DOHH2 (cell line): ENCODE measurements around the gene GLOD5.

Experiments used
- EZH2phosphoT487 ChIP-seq: fragments of 200-600 bp; sonication (generic); IDR thresholded peaks from 2 replicates; pipeline ENCODE4 v1.6.1; 2017; ENCODE audit warnings: borderline replicate concordance, mild to moderate bottlenecking, antibody characterized with exemption, low read length, moderate library complexity, mixed read lengths
- TF ChIP-seq, protein P1 (sequence below): fragments of 200-600 bp; sonication (generic); IDR thresholded peaks from one replicate; pipeline ENCODE4 v1.5.1; 2014; ENCODE audit warnings: antibody characterized with exemption, mild to moderate bottlenecking, low read depth, low read length; ENCODE audit not compliant: poor library complexity, severe bottlenecking

DNA sequence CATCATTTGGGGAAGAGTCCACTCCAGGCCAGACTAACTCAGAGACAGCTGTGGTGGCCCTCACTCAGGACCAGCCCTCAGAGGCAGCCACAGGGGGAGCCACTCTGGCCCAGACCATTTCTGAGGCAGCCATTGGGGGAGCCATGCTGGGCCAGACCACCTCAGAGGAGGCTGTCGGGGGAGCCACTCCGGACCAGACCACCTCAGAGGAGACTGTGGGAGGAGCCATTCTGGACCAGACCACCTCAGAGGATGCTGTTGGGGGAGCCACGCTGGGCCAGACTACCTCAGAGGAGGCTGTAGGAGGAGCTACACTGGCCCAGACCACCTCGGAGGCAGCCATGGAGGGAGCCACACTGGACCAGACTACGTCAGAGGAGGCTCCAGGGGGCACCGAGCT is 61.5 kb downstream of the GLOD5 start:
- TF ChIP-seq, protein P1, sequence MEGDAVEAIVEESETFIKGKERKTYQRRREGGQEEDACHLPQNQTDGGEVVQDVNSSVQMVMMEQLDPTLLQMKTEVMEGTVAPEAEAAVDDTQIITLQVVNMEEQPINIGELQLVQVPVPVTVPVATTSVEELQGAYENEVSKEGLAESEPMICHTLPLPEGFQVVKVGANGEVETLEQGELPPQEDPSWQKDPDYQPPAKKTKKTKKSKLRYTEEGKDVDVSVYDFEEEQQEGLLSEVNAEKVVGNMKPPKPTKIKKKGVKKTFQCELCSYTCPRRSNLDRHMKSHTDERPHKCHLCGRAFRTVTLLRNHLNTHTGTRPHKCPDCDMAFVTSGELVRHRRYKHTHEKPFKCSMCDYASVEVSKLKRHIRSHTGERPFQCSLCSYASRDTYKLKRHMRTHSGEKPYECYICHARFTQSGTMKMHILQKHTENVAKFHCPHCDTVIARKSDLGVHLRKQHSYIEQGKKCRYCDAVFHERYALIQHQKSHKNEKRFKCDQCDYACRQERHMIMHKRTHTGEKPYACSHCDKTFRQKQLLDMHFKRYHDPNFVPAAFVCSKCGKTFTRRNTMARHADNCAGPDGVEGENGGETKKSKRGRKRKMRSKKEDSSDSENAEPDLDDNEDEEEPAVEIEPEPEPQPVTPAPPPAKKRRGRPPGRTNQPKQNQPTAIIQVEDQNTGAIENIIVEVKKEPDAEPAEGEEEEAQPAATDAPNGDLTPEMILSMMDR, result no peak
- no peak for TF ChIP-seq EZH2phosphoT487
